GM18861 (cell line): ENCODE measurements around the gene IFT81.

Experiments
- ATAC-seq: cut with Tn5 transposase; IDR thresholded peaks from one replicate; pipeline ENCODE4 v1.9.1; 2021; ENCODE audit not compliant: unreplicated experiment

Gene IFT81

GRCh38 chr12:110149086-110149660 lies 25.0 kb downstream of the IFT81 start:
- no peak for ATAC-seq

GRCh38 chr12:110156766-110157165 lies 32.6 kb downstream of the IFT81 start:
- ATAC-seq: no peak

GRCh38 chr12:110157539-110157938 lies 33.4 kb downstream of the IFT81 start:
- ATAC-seq: no peak

- no peak for ATAC-seq
These were observed 35.6 kb downstream of the IFT81 start for GRCh38 chr12:110159671-110160245.

GRCh38 chr12:110165540-110166159 lies 41.5 kb downstream of the IFT81 start:
- ATAC-seq: peak; percentile 82

- no peak for ATAC-seq
These were observed 44.7 kb downstream of the IFT81 start for GRCh38 chr12:110168732-110169455.

GRCh38 chr12:110170535-110171185 lies 46.5 kb downstream of the IFT81 start:
- ATAC-seq: no peak

GRCh38 chr12:110171186-110171538 lies 47.0 kb downstream of the IFT81 start:
- no peak for ATAC-seq

GRCh38 chr12:110171636-110172035 lies 47.5 kb downstream of the IFT81 start:
- no peak for ATAC-seq

GRCh38 chr12:110174373-110174996 lies 50.3 kb downstream of the IFT81 start:
- no peak for ATAC-seq

- no peak for ATAC-seq
These were observed 51.0 kb downstream of the IFT81 start for GRCh38 chr12:110175201-110175600.

GRCh38 chr12:110176745-110177144 lies 52.6 kb downstream of the IFT81 start:
- ATAC-seq: no peak

- ATAC-seq: no peak
These were observed 55.1 kb downstream of the IFT81 start for GRCh38 chr12:110179291-110179690.

- no peak for ATAC-seq
These were observed 56.4 kb downstream of the IFT81 start for GRCh38 chr12:110180591-110181005.

GRCh38 chr12:110182281-110182680 lies 58.1 kb downstream of the IFT81 start:
- ATAC-seq: no peak

GRCh38 chr12:110183386-110183785 lies 59.2 kb downstream of the IFT81 start:
- no peak for ATAC-seq

GRCh38 chr12:110185626-110186025 lies 61.5 kb downstream of the IFT81 start:
- no peak for ATAC-seq

- ATAC-seq: no peak
These were observed 61.9 kb downstream of the IFT81 start for GRCh38 chr12:110186059-110186458.

- ATAC-seq: no peak
These were observed 69.0 kb downstream of the IFT81 start for GRCh38 chr12:110193196-110193595.

- ATAC-seq: no peak
These were observed 72.8 kb downstream of the IFT81 start for GRCh38 chr12:110197003-110197402.

GRCh38 chr12:110198386-110198785 lies 74.2 kb downstream of the IFT81 start:
- no peak for ATAC-seq
